GM12891 (cell line): ENCODE results near the gene ZNF800.
A peak's percentile ranks its signal among the peaks of the same experiment; 100 is the strongest.

Experiments used
- DNase-seq: peaks from one replicate; pipeline ENCODE4 v3.0.0; 2011; ENCODE audit warnings: low spot score; ENCODE audit not compliant: insufficient read length
- FAIRE-seq: peaks from 2 replicates; lab custom pipeline; 2011; peaks lifted over from hg19 to GRCh38; lab: Jason Lieb, UNC
- PAX5 ChIP-seq: IDR thresholded peaks from 2 replicates; pipeline ENCODE4 v1.6.1; 2011; ENCODE audit warnings: low read length, moderate library complexity, mild to moderate bottlenecking; ENCODE audit not compliant: insufficient read depth, severe bottlenecking
- POLR2A ChIP-seq: IDR thresholded peaks from 2 replicates; pipeline ENCODE4 v1.6.1; 2011; ENCODE audit warnings: low read depth, low read length, control low read depth
- POLR2AphosphoS5 ChIP-seq: IDR thresholded peaks from 2 replicates; pipeline ENCODE4 v1.6.1; 2011; ENCODE audit warnings: low read depth, low read length, control low read depth
- POU2F2 ChIP-seq: IDR thresholded peaks from 2 replicates; pipeline ENCODE4 v1.6.1; 2011; ENCODE audit warnings: low read depth, mild to moderate bottlenecking, control low read depth, low read length, moderate library complexity
- SPI1 ChIP-seq: IDR thresholded peaks from 2 replicates; pipeline ENCODE4 v1.6.1; 2011; ENCODE audit warnings: low read depth, low read length, control low read depth
- TAF1 ChIP-seq: IDR thresholded peaks from 2 replicates; pipeline ENCODE4 v1.6.1; 2011; ENCODE audit warnings: low read depth, low read length, control low read depth

The ZNF800 gene

GRCh38 chr7:127359011-127359410 is 33.5 kb downstream of the ZNF800 start:
- FAIRE-seq (no peak), DNase-seq (no peak)
- TF ChIP-seq POLR2AphosphoS5, result no peak
- TF ChIP-seq PAX5, result no peak
- TF ChIP-seq TAF1, result no peak
- TF ChIP-seq POU2F2, result no peak
- no peak for TF ChIP-seq POLR2A
- no peak for TF ChIP-seq SPI1

- FAIRE-seq, result no peak
These were observed 38.6 kb downstream of the ZNF800 start for GRCh38 chr7:127353897-127354296.

GRCh38 chr7:127350586-127350985 is 41.9 kb downstream of the ZNF800 start:
- no peak for DNase-seq
- TF ChIP-seq POLR2A (no peak), SPI1 (no peak), TAF1 (no peak), PAX5 (no peak), POU2F2 (no peak)
- no peak for FAIRE-seq

More at GRCh38 chr7:127353897-127354296, 38.6 kb downstream of the ZNF800 start:
- TF ChIP-seq PAX5, result no peak
- TF ChIP-seq TAF1, result no peak
- TF ChIP-seq POLR2A, result no peak
- TF ChIP-seq SPI1, result no peak
- no peak for TF ChIP-seq POLR2AphosphoS5
- no peak for TF ChIP-seq POU2F2
- DNase-seq, result no peak

GRCh38 chr7:127349881-127350280 is 42.6 kb downstream of the ZNF800 start:
- no peak for FAIRE-seq
- TF ChIP-seq SPI1 (no peak), POLR2AphosphoS5 (no peak), POU2F2 (no peak), POLR2A (no peak), TAF1 (no peak), PAX5 (no peak)
- DNase-seq, result no peak

GRCh38 chr7:127348247-127348631 is 44.3 kb downstream of the ZNF800 start:
- FAIRE-seq, result no peak
- TF ChIP-seq POLR2A, result no peak
- no peak for TF ChIP-seq TAF1
- TF ChIP-seq PAX5, result no peak
- no peak for TF ChIP-seq SPI1
- TF ChIP-seq POLR2AphosphoS5, result no peak
- no peak for TF ChIP-seq POU2F2
- no peak for DNase-seq

- peak; percentile 82 for DNase-seq
- FAIRE-seq, result peak; percentile 62
- no peak for TF ChIP-seq POU2F2
- TF ChIP-seq POLR2AphosphoS5, result no peak
- TF ChIP-seq PAX5, result no peak
- no peak for TF ChIP-seq TAF1
- TF ChIP-seq POLR2A, result no peak
- no peak for TF ChIP-seq SPI1
These were observed 44.8 kb downstream of the ZNF800 start for GRCh38 chr7:127347567-127348246.

- no peak for TF ChIP-seq TAF1
- no peak for TF ChIP-seq POLR2AphosphoS5
- no peak for TF ChIP-seq SPI1
- no peak for TF ChIP-seq PAX5
- TF ChIP-seq POLR2A, result no peak
- TF ChIP-seq POU2F2, result no peak
- peak; percentile 57 for FAIRE-seq
- DNase-seq, result no peak
These were observed 45.8 kb downstream of the ZNF800 start for GRCh38 chr7:127346575-127347256.

- TF ChIP-seq PAX5 (no peak), TAF1 (no peak), POLR2AphosphoS5 (no peak), POLR2A (no peak), SPI1 (no peak), POU2F2 (no peak)
- FAIRE-seq (no peak), DNase-seq (no peak)
These were observed 49.9 kb downstream of the ZNF800 start for GRCh38 chr7:127342596-127342995.

- TF ChIP-seq TAF1 (no peak), SPI1 (no peak), POLR2A (no peak), POLR2AphosphoS5 (no peak), PAX5 (no peak), POU2F2 (no peak)
- DNase-seq (no peak), FAIRE-seq (no peak)
These were observed 54.4 kb downstream of the ZNF800 start for GRCh38 chr7:127338122-127338521.
